GM12801 (cell line): ENCODE results near the gene CORT.

Experiments
- CTCF ChIP-seq: IDR thresholded peaks from one replicate; pipeline ENCODE4 v1.5.1; 2011; ENCODE audit warnings: control low read depth; ENCODE audit not compliant: insufficient read length; ENCODE audit errors: extremely low read depth

Gene CORT

GRCh38 chr1:10494418-10494753 lies 44.6 kb downstream of the CORT start:
- TF ChIP-seq CTCF = no peak

GRCh38 chr1:10494754-10495474 lies 45.1 kb downstream of the CORT start:
- no peak for TF ChIP-seq CTCF

GRCh38 chr1:10495475-10495817 lies 45.6 kb downstream of the CORT start:
- TF ChIP-seq CTCF = no peak

- no peak for TF ChIP-seq CTCF
Measured at GRCh38 chr1:10495952-10496351, 46.1 kb downstream of the CORT start.

GRCh38 chr1:10497109-10497508 lies 47.3 kb downstream of the CORT start:
- TF ChIP-seq CTCF = no peak

- TF ChIP-seq CTCF = no peak
Measured at GRCh38 chr1:10498231-10498630, 48.4 kb downstream of the CORT start.
